Spleen (tissue), 7 donors: ENCODE measurements around the gene PEX10.

ENCODE experiments used
- CTCF ChIP-seq, 11 experiments: fragments of 200-600 bp in 7 of 11; fragments of 450-650 bp in 4 of 11; sonication (generic) in 4 of 11; IDR thresholded peaks in 8 of 11; conservative IDR thresholded peaks in 3 of 11; 1 replicate in 7 of 11; 2 replicates in 4 of 11; pipeline versions ENCODE4 v1.4.0 to v1.8.0; 2016 to 2021; ENCODE audit warnings: antibody characterized with exemption in 11 of 11, inconsistent platforms in 4 of 11, mild to moderate bottlenecking in 1 of 11
- POLR2A ChIP-seq, 3 donors: fragments of 450-650 bp; IDR thresholded peaks; one replicate each; pipeline ENCODE4 v1.5.1; 2017; ENCODE audit warnings: antibody characterized with exemption in 3 of 3, mild to moderate bottlenecking in 1 of 3
- POLR2AphosphoS5 ChIP-seq, 3 donors: sonication (generic); formaldehyde crosslinking; IDR thresholded peaks; one replicate each; pipeline ENCODE4 v1.5.1; 2017; ENCODE audit warnings: antibody characterized with exemption in 3 of 3
- donor health status: DM: no; HTN: no; CAD: no; lungs with moderate emphysema.
- donor health status: DM: no; HTN: no; CAD: no.
- donor health status: DM: no; HTN: no; CAD: no.

DNA sequence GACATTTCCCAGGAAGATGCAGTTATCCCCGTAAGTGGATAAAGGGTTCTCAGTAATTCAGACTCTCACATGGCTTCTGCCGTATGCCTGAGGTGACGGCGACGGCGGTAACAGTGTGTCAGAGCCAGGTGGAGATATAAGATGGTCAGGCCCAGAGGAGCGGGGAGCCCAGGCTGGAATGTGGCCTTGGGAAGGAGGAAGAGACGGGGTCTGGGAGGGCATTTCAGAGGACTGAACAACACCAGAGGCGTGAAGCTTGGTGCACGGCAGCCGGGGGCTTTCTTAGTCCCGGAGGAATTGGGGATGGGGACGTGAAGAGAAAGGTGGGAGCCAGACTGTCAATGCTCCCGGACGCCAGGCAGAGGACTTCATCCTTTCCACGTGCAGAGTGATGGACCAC is 19.7 kb downstream of the PEX10 start:
- TF ChIP-seq POLR2A (IDR thresholded peaks at IDR 0.05) (no peak), CTCF (IDR thresholded peaks at IDR 0.05 in 8 of 11, conservative IDR thresholded peaks at IDR 0.05 in 3 of 11) (no peak), POLR2AphosphoS5 (IDR thresholded peaks at IDR 0.05) (no peak)
